K562 (cell line): ENCODE results near the gene HSD3B7. TPM values are rescaled to one million over a fixed set of nuclear protein-coding genes. Genes with fewer than 3 reads are reported as not detected.

Experiments
- BCOR ChIP-seq: fragments of 450-650 bp; IDR thresholded peaks from 2 replicates; pipeline ENCODE4 v1.6.1; 2016
- C11orf30 ChIP-seq: fragments of 450-650 bp; IDR thresholded peaks from 2 replicates; pipeline ENCODE4 v1.6.1; 2016; ENCODE audit warnings: low read depth, mild to moderate bottlenecking
- GTF2E2 ChIP-seq: fragments of 200-800 bp; sonication (Bioruptor generic); IDR thresholded peaks from 2 replicates; pipeline ENCODE4 v1.6.1; 2016; ENCODE audit warnings: missing genetic modification characterization, missing compliant biosample characterization
- HDAC1 ChIP-seq, 2 experiments: fragments of 450-650 bp; IDR thresholded peaks; 2 replicates each; pipeline ENCODE4 v1.6.1; 2016 to 2017; ENCODE audit warnings: inconsistent platforms in 1 of 2, mild to moderate bottlenecking in 1 of 2, moderate library complexity in 1 of 2
- ILK ChIP-seq: fragments of 450-650 bp; IDR thresholded peaks from 2 replicates; pipeline ENCODE4 v1.6.1; 2016; ENCODE audit warnings: missing genetic modification characterization, low read depth, mild to moderate bottlenecking, missing compliant biosample characterization, moderate library complexity, borderline replicate concordance
- KLF13 ChIP-seq: fragments of 450-650 bp; IDR thresholded peaks from 2 replicates; pipeline ENCODE4 v1.6.1; 2016; ENCODE audit warnings: missing genetic modification characterization, low read depth, mild to moderate bottlenecking, missing compliant biosample characterization, moderate library complexity, borderline replicate concordance
- MCM2 ChIP-seq: fragments of 450-650 bp; IDR thresholded peaks from 2 replicates; pipeline ENCODE4 v1.6.1; 2017; ENCODE audit warnings: low read depth, mild to moderate bottlenecking
- MED1 ChIP-seq: sonication (generic); formaldehyde crosslinking; IDR thresholded peaks from 2 replicates; pipeline ENCODE4 v1.8.1; 2023; ENCODE audit warnings: missing genetic modification reagents, borderline replicate concordance
- NFIC ChIP-seq: fragments of 450-650 bp; IDR thresholded peaks from 2 replicates; pipeline ENCODE4 v1.6.1; 2017; ENCODE audit warnings: mild to moderate bottlenecking, inconsistent platforms
- PHB ChIP-seq: fragments of 250-450 bp; sonication (Bioruptor Pico); IDR thresholded peaks from 2 replicates; pipeline ENCODE4 v1.5.0; 2021
- PHF20 ChIP-seq: fragments of 450-650 bp; IDR thresholded peaks from 2 replicates; pipeline ENCODE4 v1.6.1; 2018; ENCODE audit not compliant: partially characterized antibody
- RBM17 ChIP-seq: fragments of 200-400 bp; formaldehyde crosslinking; IDR thresholded peaks from 2 replicates; pipeline ENCODE4 v1.6.1; 2017; ENCODE audit warnings: low read depth, mild to moderate bottlenecking, low read length, borderline replicate concordance
- RFX5 ChIP-seq: IDR thresholded peaks from 2 replicates; pipeline ENCODE4 v1.6.1; 2011; ENCODE audit warnings: low read depth, mild to moderate bottlenecking, improper control_type of control experiment, low read length
- RHOXF2B ChIP-seq: fragments of 250-450 bp; sonication (Bioruptor Pico); conservative IDR thresholded peaks from 2 replicates; pipeline ENCODE4 v1.5.1; 2021
- SAFB2 ChIP-seq: fragments of 200-400 bp; formaldehyde crosslinking; IDR thresholded peaks from 2 replicates; pipeline ENCODE4 v1.6.1; 2018; ENCODE audit warnings: borderline replicate concordance, low read length, low read depth, moderate library complexity; ENCODE audit not compliant: severe bottlenecking
- SP2 ChIP-seq: IDR thresholded peaks from 2 replicates; pipeline ENCODE4 v1.6.1; 2011; ENCODE audit warnings: mild to moderate bottlenecking, low read depth, low read length, moderate library complexity; ENCODE audit not compliant: poor library complexity, severe bottlenecking; ENCODE audit errors: extremely low read depth
- STAT5A ChIP-seq: IDR thresholded peaks from 2 replicates; pipeline ENCODE4 v1.6.1; 2012; ENCODE audit warnings: low read length, inconsistent platforms, borderline replicate concordance
- YY1 ChIP-seq, 3 experiments: IDR thresholded peaks; 2 replicates each; pipeline ENCODE4 v1.6.1; 2011; ENCODE audit warnings: low read length in 2 of 3, mild to moderate bottlenecking in 2 of 3, moderate library complexity in 2 of 3, borderline replicate concordance in 1 of 3, control low read depth in 1 of 3, low read depth in 1 of 3; ENCODE audit not compliant: insufficient read depth in 3 of 3, insufficient replicate concordance in 2 of 3, control insufficient read depth in 1 of 3, insufficient read length in 1 of 3; ENCODE audit errors: extremely low read depth in 1 of 3
- ZBTB1 ChIP-seq: sonication (generic); formaldehyde crosslinking; IDR thresholded peaks from 2 replicates; pipeline ENCODE4 v1.8.1; 2023; ENCODE audit warnings: missing genetic modification reagents, low read depth, mild to moderate bottlenecking, borderline replicate concordance
- ZBTB17 ChIP-seq: fragments of 450-650 bp; formaldehyde crosslinking; IDR thresholded peaks from 2 replicates; pipeline ENCODE4 v1.4.0; 2020; ENCODE audit warnings: mild to moderate bottlenecking
- ZC3H8 ChIP-seq: fragments of 450-650 bp; IDR thresholded peaks from 2 replicates; pipeline ENCODE4 v1.6.1; 2017
- ZKSCAN3 ChIP-seq: fragments of 250-450 bp; sonication (Bioruptor Pico); IDR thresholded peaks from 2 replicates; pipeline ENCODE4 v1.4.0; 2020
- ZNF253 ChIP-seq: fragments of 250-450 bp; sonication (Bioruptor Pico); conservative IDR thresholded peaks from 2 replicates; pipeline ENCODE4 v1.6.1; 2021; ENCODE audit warnings: mild to moderate bottlenecking
- ZNF408 ChIP-seq: fragments of 250-450 bp; sonication (Bioruptor Pico); IDR thresholded peaks from 2 replicates; pipeline ENCODE4 v1.4.0; 2020; ENCODE audit warnings: low read depth, mild to moderate bottlenecking, moderate library complexity
- ZNF785 ChIP-seq: fragments of 250-450 bp; sonication (Bioruptor Pico); IDR thresholded peaks from 2 replicates; pipeline ENCODE4 v1.4.0; 2020; ENCODE audit warnings: mild to moderate bottlenecking
- polyA plus RNA-seq, 8 experiments: library from polyadenylated mRNA; depleted of rRNA in 4 of 8; stranded (reverse) in 5 of 8; unstranded in 3 of 8; fragments of >200 nt; fragmentation: Nextera tagmentation in 2 of 8; fragmentation: Illumina TruSeq in 1 of 8; extraction: Ambion mirVana in 2 of 8; extraction: Trizol in 1 of 8; gene quantifications; 2 replicates each; pipeline versions ENCODE4 v1.2.1 to v1.2.3, GENCODE V29; 2011 to 2014; ENCODE audit warnings: inconsistent platforms in 1 of 8, missing spikeins in 1 of 8
- total RNA-seq, 7 experiments: library from RNA; depleted of rRNA in 6 of 7; stranded (reverse); fragments of >200 nt in 6 of 7; fragmentation: Illumina TruSeq in 2 of 7; extraction: Trizol in 2 of 7; gene quantifications; 2 replicates each; pipeline versions ENCODE4 v1.2.1 to v1.2.3, GENCODE V29; 2011 to 2021; ENCODE audit warnings: low replicate concordance in 1 of 7
- TF ChIP-seq, protein P1 (sequence below): fragments of 200-800 bp; sonication (Bioruptor generic); IDR thresholded peaks from 2 replicates; pipeline ENCODE4 v1.6.1; 2017; ENCODE audit warnings: missing genetic modification characterization, missing compliant biosample characterization
- TF ChIP-seq, protein P2 (sequence below): fragments of 250-450 bp; sonication (Bioruptor Pico); IDR thresholded peaks from 2 replicates; pipeline ENCODE4 v1.4.0; 2020; ENCODE audit warnings: borderline replicate concordance

The HSD3B7 gene
- total and polyA plus RNA-seq, 9 of the 15 experiments (the other 6 are each of a cell fraction or from before 2014, with no cell fraction given): 5.4 to 49.1 (median 23.0) TPM

DNA sequence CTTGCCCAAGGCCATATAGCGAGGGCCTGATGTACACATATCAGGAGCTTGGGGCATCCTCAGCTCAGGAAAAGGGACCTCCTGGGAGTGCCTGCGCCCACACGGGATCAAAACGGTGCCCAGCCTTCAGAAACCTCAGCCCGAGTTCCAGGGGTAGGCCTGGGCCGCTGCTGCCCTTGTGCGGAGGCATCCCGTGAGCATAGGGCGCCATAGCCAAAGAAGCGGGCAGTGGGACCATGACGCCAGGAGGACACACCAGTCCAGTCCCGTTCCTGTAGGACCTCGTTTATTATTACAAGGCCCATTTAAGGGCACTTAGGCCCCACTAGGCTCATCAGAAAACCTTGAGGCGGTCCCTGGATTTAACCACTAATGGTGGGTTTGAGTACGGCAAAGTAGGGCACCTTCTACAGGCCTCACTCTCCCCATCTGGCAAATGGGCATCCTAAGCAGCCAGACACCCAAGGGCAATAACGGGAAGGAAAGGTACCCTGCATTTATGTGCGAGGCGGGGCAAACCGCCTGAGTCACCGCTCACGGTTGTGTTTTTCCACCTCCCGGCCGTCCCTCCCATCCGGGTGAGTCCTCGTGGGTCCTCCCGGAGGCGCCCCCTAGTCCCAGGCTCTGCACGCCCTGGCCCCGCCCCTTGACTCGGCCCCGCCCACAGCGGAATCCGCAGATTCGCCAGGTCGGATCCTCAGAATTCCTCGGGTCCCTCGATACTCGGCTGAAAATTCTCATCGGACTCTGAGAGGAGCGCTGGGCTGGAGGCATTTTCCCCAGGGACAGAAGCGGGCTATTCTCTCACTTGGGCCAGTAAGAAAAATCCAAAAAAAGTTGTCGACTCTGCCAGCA, 28.2 kb upstream of the HSD3B7 start (continued):
- TF ChIP-seq ZNF408 (CRISPR knock-in tag) (no peak), STAT5A (no peak), ZBTB1 (CRISPR knock-in tag) (no peak), KLF13 (tag) (no peak), C11orf30 (no peak; the same call in 1 of the 2 replicates), HDAC1 (IDR thresholded peaks at IDR 0.05) (peak in 1 of 2 experiments; percentile 57; a peak in 2 of 4 replicates), BCOR (peak; percentile 98), YY1 (IDR thresholded peaks at IDR 0.05; ENCODE audit: borderline replicate concordance in 1 of 3, control insufficient read depth in 1 of 3, extremely low read depth in 1 of 3, insufficient read depth in 3 of 3, insufficient read length in 1 of 3, insufficient replicate concordance in 2 of 3, low read depth in 1 of 3, low read length in 2 of 3) (no peak), RBM17 (no peak), ZC3H8 (no peak), GTF2E2 (tag) (peak; percentile 19; the same call in 1 of the 2 replicates), MED1 (CRISPR knock-in tag) (no peak), RHOXF2B (CRISPR knock-in tag) (0 out of 2 replicates have a peak, but pooled peaks have one; percentile 66), SAFB2 (no peak), NFIC (no peak), ZBTB17 (CRISPR knock-in tag) (0 out of 2 replicates have a peak, but pooled peaks have one; percentile 46), PHF20 (peak; percentile 42), ILK (tag) (no peak), SP2 (no peak), ZNF253 (CRISPR knock-in tag) (no peak), ZKSCAN3 (no peak), MCM2 (no peak), PHB (CRISPR knock-in tag) (no peak), RFX5 (no peak), ZNF785 (CRISPR knock-in tag) (no peak)
- TF ChIP-seq, protein P1, sequence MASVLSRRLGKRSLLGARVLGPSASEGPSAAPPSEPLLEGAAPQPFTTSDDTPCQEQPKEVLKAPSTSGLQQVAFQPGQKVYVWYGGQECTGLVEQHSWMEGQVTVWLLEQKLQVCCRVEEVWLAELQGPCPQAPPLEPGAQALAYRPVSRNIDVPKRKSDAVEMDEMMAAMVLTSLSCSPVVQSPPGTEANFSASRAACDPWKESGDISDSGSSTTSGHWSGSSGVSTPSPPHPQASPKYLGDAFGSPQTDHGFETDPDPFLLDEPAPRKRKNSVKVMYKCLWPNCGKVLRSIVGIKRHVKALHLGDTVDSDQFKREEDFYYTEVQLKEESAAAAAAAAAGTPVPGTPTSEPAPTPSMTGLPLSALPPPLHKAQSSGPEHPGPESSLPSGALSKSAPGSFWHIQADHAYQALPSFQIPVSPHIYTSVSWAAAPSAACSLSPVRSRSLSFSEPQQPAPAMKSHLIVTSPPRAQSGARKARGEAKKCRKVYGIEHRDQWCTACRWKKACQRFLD (CRISPR knock-in tag): no peak
- TF ChIP-seq, protein P2, sequence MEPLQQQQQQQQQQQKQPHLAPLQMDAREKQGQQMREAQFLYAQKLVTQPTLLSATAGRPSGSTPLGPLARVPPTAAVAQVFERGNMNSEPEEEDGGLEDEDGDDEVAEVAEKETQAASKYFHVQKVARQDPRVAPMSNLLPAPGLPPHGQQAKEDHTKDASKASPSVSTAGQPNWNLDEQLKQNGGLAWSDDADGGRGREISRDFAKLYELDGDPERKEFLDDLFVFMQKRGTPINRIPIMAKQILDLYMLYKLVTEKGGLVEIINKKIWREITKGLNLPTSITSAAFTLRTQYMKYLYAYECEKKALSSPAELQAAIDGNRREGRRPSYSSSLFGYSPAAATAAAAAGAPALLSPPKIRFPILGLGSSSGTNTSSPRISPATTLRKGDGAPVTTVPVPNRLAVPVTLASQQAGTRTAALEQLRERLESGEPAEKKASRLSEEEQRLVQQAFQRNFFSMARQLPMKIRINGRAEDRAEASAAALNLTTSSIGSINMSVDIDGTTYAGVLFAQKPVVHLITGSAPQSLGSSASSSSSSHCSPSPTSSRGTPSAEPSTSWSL (CRISPR knock-in tag): no peak
